Measurements from ENCODE around the gene FADS1. TPM values are rescaled to one million over a fixed set of nuclear protein-coding genes. Genes with fewer than 3 reads are reported as not detected.

Gene FADS1
- total RNA-seq, 2 donors from 2014 or later: 21.8 to 28.4 TPM

DNA sequence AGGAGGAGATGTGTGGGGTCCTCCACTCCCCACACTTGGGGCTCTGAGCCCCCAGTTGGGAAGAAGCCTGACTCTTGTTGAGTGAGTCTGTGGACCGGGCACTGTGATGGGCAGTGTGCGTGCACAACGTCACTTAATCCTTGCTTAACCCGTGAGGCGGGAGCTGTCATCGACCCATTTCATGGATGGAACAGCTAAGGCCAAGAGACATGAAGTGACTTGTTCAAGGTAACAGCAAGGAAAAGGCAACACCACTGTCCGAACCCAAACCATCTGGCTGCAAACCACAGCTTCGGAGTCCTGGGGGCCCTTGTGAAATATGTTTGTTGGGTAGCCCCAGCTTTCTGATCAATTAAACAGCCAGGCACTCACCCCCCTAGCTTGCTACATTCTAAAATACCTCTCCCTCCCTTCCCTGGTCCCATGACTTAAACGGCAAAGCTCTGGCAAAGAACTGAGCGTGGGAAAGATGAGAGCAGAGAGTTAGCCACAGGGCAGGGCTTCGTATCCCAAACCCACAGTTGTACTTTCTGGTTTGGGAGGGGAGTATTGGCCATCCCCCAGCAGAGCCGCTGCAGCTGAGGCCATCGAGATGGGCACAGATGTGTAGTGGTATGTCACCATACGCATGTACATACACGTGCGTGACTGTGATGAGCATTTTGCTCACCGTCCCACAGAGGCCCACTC lies 37.5 kb upstream of the FADS1 start:
- TF ChIP-seq, protein P1, sequence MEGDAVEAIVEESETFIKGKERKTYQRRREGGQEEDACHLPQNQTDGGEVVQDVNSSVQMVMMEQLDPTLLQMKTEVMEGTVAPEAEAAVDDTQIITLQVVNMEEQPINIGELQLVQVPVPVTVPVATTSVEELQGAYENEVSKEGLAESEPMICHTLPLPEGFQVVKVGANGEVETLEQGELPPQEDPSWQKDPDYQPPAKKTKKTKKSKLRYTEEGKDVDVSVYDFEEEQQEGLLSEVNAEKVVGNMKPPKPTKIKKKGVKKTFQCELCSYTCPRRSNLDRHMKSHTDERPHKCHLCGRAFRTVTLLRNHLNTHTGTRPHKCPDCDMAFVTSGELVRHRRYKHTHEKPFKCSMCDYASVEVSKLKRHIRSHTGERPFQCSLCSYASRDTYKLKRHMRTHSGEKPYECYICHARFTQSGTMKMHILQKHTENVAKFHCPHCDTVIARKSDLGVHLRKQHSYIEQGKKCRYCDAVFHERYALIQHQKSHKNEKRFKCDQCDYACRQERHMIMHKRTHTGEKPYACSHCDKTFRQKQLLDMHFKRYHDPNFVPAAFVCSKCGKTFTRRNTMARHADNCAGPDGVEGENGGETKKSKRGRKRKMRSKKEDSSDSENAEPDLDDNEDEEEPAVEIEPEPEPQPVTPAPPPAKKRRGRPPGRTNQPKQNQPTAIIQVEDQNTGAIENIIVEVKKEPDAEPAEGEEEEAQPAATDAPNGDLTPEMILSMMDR (IDR thresholded peaks at IDR 0.05): no peak
- Histone ChIP-seq H3K27ac (no peak overlapping the region), H3K36me3 (no peaks in the 10 kb centered on the region), H3K27me3 (no peaks in the 10 kb centered on the region), H3K9me3 (no peaks in the 10 kb centered on the region), H3K4me3 (no peak overlapping the region), H3K4me1 (peaks cover 0 to 17% of the 10 kb centered on the region in 2 donors)
- DNase-seq (ENCODE audit: low spot score): no peak

DNA sequence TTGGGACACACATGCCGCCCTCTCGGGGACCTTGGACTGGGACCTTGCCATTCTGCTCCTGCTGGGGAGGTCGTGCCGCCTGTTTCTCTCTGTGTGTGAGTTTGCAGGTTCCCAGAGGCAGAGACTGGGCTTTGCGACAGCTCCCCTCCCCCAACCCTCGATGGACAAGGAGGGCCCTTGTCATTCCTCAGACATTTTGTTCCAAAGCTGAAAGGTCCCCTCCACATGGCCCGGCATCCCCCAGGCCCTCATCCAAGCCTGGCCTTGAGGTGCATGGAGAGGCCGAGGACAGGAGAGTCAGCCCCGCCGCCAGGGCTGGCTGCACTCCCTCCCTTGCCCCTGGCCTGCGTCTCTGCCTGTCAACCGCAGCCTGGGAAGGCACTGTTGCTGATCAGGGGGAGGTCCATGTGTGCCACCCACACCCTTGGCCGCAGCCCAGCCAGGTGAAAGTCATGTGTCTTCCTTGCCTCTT lies 36.9 kb upstream of the FADS1 start:
- Histone ChIP-seq H3K27ac (no peak overlapping the region), H3K36me3 (no peaks in the 10 kb centered on the region)
- DNase-seq (ENCODE audit: low spot score): no peak

DNA sequence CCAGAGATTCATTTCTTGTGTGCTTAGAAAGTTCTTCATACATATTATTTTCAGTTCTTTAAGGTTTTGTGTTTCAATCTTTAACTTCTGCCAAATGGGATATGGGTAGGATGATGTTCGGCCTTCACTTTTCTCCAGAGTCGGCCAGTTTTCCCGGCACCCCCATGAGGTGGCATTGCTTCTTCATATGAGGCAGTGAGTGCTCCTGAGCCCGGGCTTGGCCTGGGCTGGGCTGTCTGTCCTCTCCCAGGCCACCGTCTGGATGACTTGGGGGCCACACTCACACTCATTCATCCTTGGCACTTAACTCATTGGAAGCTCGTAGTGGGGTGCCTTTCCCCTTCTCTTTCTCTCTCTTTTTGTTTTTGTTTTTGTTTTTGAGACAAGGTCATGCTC lies 35.1 kb upstream of the FADS1 start:
- no peaks in the 10 kb centered on the region for H3K27me3 ChIP-seq
- no peaks in the 10 kb centered on the region for H3K36me3 ChIP-seq
- TF ChIP-seq, protein P1 (IDR thresholded peaks at IDR 0.05): no peak
- H3K4me1 ChIP-seq: peaks cover 0 to 17% of the 10 kb centered on the region in 2 donors
- peak overlapping the region; percentile 43 to 74 for H3K27ac ChIP-seq
- DNase-seq (ENCODE audit: low spot score): no peak
- no peak overlapping the region for H3K4me3 ChIP-seq
- H3K9me3 ChIP-seq: no peaks in the 10 kb centered on the region

More for the DNA sequence above, 36.9 kb upstream of the FADS1 start:
- H3K9me3 ChIP-seq: no peaks in the 10 kb centered on the region
- no peaks in the 10 kb centered on the region for H3K27me3 ChIP-seq
- H3K4me1 ChIP-seq: peaks cover 0 to 17% of the 10 kb centered on the region in 2 donors
- TF ChIP-seq, protein P1 (IDR thresholded peaks at IDR 0.05): no peak
- no peak overlapping the region for H3K4me3 ChIP-seq

DNA sequence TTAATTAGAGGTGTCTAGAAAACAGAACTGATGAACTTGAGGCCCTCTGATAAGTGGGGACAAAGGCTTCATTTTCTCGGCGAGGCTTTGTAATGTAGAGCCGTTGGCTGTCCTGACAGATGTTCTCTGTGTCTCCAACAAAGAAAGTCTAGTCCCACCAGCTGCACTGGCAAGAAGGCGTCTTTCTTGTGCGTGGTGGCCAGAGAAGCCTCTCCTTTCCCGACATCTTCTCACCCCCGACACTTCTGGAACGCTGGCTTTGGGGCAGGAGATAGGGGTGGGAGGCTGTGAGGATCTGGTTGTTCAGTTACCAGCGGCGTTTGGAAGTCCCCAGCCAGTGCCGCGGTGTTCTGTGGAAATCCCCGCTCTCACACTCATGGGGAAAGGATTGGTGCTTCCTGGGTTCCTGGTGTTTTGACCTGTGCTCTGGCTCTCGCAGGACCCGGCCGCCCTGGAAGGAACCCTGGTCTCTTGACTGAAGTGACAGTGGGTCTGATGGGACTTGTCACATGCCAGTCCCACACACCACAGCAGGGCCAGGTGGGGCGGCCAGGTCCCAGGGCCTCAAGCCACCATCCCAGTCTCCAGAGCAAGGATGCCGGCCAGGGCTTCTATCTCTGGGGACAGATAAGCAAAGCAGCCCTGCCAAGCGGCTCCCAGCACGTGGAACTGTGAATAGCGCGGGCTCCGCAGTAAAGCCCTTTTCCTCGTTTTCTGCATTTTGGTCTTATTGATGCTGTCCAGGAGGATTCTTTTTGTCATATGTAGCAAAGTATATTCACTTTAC lies 34.5 kb upstream of the FADS1 start:
- peak; percentile 70 for DNase-seq (ENCODE audit: low spot score)
- no peaks in the 10 kb centered on the region for H3K36me3 ChIP-seq
- TF ChIP-seq, protein P1 (IDR thresholded peaks at IDR 0.05): no peak
- H3K27me3 ChIP-seq: no peaks in the 10 kb centered on the region
- H3K4me1 ChIP-seq: peaks cover 0 to 17% of the 10 kb centered on the region in 2 donors
- no peaks in the 10 kb centered on the region for H3K9me3 ChIP-seq
- no peak overlapping the region for H3K4me3 ChIP-seq
- peak overlapping the region; percentile 43 to 74 for H3K27ac ChIP-seq

DNA sequence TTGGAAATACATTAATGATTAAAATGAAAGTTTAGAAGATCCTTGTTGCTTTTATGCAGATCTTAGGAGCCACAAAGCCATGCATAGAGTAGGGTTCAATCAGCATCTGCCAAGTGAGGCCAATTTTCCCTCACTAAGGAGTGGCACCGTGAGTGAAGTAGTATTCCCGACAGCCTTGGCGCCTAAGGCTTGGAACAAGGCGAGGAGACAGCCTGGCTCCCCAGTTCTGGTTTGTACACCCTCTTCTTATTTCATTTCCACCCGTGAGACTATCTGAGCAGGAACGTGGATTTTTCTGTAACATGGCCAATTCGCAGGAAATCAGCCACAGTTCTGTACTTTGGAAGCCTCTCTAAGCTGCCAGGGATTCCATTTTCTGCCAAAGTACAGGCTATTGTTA lies 33.9 kb upstream of the FADS1 start:
- no peak overlapping the region for H3K4me3 ChIP-seq
- no peaks in the 10 kb centered on the region for H3K36me3 ChIP-seq
- TF ChIP-seq, protein P1 (IDR thresholded peaks at IDR 0.05): no peak
- H3K9me3 ChIP-seq: no peaks in the 10 kb centered on the region
- H3K4me1 ChIP-seq: peaks cover 0 to 17% of the 10 kb centered on the region in 2 donors
- no peak for DNase-seq (ENCODE audit: low spot score)
- H3K27me3 ChIP-seq: no peaks in the 10 kb centered on the region
- peak overlapping the region; percentile 43 to 74 for H3K27ac ChIP-seq

Data from right atrium auricular region (tissue), 2 donors.